GM11168 (cell line): ENCODE results near the gene ISM2.

ENCODE experiments used
- in situ Hi-C: fragments of 300-500 bp; cut with MboI; formaldehyde crosslinking; loops from one replicate; pipeline ENCODE4 v1.12.0; 2022; ENCODE audit warnings: low sequenced_read_pairs; ENCODE audit not compliant: unreplicated experiment

ISM2 gene

DNA sequence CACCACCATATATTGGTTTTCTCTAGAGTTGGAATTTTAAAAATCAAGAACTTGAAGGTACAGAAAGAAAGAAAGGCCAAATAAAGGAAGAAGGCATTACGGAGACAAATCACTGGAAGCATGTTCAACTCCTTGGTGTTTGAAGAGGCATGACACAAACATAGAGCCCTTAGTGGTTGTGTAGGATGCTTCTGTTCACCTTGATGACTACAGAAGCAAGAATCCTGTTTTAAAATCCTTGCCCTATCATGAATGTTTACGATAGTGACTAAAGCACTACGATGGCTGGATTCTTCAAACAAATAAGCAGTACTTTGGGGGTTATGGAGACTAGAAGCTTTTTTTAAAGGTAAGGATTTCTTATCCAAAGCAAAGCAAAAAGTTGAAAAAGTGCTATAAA, 10.3 kb upstream of the ISM2 start:
- in situ Hi-C loops, result no loop called here

DNA sequence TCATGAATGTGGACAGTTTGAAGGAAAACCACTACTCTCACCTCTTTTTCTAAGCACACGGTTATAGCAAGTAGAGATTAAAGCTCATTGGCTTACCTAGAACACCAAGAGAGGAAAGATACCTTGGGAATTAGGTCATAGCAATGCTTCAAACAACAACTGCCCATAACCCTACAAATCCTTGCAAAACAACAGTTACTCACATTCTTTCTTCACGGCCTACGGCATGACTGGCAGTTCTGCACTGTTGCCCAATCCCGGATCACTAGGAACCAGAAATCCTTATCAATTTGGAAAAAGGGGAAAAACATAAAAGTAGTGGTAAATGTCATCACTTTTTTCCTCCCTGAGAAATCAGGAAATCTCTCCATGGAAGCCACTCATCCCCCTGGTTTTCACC, 9.6 kb upstream of the ISM2 start:
- in situ Hi-C loops, result no loop called here

DNA sequence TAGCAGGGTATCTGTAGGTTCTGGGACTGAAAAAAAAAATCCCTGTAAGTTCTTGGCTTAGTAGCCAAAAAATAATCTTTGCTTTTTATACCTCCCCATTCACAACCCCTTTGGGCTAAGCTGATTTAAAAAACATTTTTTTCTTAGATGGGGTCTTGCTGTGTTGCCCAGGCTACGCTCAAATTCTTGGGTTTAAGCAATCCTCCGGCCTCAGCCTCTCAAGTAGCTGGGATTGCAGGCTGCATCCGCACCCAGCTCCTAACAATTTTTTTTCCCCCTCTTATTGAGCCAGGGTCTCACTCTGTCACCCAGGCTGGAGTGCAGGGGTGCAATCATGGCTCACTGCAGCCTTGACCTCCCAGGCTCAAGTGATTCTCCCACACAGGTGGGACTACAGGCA, 9.1 kb upstream of the ISM2 start:
- in situ Hi-C loops, result no loop called here

DNA sequence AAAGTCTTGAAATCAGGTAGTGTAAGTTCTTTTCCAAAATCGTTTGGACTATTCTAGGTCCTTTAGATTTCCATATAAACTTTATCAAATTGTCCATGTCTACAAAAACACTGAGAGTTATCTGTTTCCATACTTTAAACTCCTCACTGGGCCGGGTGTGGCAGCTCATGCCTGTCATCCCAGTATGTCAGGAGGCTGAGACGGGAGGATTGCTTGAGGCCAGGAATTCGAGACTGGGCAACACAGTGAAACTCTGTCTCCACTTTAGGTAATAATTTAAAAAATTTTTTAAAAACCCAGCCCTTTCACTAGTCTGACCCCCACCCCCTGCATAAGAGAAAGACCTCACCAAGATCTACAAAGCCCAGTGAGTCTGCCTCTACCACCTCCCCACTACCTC, 6.4 kb upstream of the ISM2 start:
- in situ Hi-C loops, result no loop called here

DNA sequence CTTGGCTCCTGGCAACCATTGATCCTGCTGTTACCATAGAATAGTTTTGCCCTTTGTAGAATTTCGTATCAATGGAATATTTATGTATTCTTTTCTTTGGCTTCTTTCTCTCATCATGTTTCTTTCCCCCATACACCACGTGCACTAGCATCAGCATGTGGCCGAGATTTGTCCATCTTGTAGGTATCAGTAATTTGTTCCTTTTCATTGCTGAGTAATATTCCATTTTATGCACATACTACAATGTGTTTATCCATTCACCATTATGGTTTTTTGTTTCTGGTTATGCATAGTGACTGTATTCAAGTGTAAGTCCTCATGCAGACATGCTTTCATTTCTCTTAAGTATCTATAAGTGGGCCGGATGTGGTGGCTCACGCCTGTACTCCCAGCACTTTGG, 4.5 kb upstream of the ISM2 start:
- in situ Hi-C loops, result no loop called here

DNA sequence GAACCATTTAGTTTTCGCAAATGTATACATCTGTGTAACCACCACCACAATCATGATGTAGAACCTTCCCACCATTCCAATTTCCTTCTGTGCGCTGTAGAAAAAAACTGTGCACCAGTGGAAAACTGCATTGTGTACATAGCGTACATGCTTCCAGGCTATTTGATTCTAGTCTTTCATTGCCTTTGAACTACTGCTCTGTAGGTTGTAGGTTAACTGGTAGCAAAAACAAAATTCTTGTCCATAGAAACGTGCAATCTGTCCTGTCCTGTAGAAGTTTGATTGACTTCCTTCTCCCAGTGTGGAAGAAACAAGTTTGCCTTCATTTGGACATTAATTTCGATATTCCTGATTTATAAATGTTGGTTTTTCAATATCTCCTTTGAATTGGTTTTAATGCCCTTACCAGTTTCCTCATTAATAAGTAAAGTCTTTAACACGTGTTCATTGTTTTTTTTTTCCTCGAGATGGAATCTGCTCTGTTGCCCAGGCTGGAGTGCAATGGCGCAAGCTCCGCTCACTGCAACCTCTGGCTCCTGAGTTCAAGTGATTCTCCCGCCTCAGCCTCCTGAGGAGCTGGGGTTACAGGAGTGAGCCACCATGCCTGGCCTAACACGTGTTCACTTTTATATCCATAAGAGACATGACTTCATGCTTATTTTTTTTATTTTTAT, 3.6 kb upstream of the ISM2 start:
- in situ Hi-C loops, result no loop called here

DNA sequence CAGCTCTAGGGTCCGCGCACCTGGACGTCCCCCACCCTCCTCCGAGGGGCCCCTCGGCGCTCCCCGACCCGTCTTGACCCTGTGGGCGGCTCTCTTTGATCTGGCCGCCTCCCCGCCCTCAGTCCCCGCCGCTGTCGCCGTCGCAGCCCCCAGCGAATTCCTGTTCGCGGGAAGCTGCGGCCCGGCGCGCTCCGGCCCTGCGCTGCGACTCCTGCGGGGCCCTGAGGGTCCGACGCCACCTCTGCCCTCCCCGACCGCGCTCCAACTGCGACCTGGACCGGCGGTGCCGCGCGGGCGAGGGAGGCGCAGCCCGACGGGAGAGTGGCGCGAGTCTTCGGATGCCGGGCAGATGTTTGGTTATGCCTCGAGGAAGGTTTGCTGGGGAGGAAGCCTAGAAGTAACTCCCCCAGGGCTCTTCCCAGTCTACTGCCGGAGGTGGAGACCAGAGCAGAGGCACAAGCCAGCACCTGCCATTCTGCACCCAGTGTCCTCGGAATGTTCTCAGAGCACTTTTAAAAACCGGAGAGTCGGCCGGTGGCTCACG, 440 bp upstream of the ISM2 start:
- in situ Hi-C loops, result no loop called here

DNA sequence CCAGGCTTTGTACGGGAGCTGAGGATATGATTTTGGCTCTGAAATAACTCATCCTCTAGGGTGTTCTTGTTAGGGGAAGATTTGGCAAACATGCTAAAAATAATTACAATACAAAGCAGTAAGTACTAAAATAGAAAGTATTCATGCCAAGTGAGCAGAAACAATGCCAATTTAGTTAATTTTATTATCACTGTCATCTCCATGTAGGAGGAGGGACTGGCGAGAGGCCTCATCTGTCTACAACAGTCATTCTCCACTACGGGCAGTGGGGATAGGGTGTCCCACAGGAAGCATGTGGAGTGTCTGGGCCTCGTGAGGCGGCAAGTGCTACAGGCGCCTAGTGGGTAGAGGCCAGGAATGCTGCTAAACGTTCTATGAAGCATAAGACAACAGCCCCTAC, 3.3 kb downstream of the ISM2 start:
- in situ Hi-C loops, result no loop called here

DNA sequence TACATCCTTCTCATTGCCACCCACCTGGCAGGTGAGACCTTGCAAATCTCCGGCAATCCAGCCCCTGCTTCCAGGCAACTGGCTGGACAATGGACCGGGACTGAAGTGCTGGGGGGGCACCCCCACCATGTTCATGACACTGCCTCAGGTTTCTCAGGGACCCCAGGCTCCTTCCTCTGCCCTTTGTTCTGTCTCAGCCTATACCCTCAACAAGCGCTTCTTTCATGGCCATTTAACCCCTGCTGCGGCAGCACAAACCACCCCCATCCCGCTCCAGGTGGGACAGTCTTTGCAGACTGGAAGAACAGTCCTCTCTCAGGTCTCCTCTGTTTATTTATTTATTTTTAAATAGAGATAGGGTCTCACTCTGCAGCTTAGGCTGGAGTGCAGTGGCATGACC, 7.6 kb downstream of the ISM2 start:
- in situ Hi-C loops, result no loop called here

DNA sequence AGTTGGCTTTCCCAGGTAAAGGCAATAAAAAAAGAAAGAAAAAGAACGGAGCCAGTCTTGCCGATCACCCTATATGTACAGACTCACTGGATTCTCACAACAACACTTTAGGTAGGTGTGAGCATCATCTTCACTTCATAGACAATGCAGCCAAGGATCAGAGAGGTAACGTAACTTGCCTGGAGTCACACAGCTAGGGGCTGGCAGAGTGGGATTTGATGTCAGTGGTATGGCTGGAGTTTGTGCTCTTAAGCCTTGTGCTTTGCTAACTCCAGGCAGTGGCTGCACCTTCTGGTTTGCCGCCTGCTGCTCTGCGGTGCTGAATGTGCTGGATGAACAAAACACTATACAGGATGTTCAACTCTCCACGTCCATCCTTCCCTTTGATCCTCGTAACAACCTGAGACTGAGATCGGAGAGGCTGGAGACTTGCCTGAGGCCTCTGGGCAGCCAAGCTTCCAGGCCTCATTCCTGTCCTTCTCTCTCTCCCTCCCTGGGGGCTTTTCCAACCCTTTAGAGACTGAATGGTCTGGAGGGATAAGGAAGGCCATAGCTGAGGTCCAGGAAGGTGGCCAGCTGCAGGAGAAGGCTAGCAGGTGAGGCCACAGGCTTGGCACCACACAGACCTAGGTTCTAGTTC, 8.1 kb downstream of the ISM2 start:
- in situ Hi-C loops, result no loop called here

DNA sequence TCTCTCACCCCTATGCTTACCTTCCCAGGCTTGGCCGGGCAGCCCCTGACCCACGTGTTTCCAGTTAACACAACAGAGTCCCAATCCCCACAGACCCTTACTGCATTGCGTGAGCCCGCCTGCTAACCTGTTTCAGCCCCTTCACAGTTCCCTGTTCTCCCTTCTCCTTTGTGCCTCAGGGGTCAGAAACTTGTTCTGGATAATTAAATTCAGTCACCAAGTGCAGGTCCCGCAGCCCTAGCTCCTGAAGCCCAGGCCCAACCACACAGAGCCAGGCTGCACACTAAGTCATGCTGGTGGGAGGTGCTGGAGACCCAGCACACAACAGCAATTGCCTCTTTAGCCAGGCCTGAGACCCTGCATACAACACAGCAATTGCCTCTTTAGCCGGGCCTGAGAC, 9.6 kb downstream of the ISM2 start:
- in situ Hi-C loops, result no loop called here

DNA sequence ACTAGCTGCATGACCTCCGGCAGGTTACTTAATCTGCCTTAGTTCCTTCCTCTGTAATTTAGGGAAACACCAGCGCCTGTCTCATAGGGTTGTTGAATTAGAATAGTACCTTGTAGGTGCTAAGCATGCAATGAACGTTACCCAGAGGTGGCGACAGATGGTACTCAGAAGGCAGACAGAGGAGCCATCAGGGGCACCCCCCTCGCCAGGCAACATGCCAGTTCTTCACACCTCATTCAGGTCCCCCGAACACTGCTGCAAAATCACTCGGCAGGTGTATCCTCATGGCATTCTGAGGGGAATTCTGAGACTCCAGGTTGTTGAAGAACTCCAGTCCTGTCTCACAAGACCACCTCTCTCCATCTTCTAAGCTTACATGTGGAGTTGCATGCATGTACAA, 10.1 kb downstream of the ISM2 start:
- in situ Hi-C loops, result no loop called here

DNA sequence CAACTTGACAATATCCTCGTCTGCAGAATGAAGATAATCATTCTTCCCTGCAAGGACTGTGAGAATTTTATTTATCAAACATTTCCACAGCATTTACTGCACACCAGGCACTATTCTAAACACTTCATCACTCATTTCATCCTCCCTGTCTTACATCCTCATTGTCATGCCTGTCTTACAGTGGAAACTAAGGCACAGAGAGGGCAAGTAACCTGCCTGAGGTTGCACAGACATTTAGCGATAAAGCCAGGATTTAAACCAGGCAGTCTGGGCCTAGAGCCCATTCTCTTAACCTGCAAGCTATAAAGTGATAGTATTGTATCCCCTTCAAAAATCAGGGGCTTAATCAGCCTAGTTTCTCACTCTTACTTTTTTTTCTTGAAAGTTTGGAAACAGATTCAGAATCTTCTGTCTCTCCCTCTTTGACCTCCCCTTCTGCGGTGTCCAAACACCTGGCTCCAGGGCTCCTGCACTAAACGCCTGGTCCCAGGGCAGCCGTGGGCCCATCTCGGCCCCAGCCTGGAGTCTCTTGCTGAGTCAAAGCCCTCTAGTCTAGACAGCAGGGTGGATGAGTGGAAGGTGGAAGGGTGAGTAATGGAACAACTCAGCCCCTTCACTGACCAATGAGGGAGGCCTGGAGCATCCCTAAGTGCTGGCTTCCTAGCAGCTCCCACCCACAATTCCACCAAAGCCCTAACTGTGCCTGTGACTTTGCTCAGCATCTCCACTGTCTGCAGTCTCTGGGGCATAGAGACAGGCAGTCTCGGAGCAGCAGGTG, 12.5 kb downstream of the ISM2 start:
- in situ Hi-C loops, result no loop called here

DNA sequence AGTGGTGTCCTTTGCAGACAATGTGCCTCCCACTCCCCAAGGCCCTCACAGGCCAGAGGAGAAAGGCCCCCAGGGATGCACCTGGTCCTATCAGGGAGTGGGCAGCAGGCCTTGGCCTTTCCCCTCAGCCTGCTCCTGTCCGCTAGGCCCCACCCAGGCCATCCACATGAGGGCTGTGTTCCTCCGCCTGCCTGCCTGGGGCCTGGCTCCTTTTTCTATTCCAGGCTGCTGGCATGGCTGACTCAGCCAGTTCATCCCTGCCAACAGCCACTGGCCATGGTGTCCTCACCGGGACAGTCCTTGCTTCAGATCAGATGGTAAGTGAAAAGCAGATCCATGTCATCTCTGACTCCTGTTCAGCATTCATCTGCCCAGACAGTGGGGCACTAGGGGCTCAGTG, 13.4 kb downstream of the ISM2 start:
- in situ Hi-C loops, result no loop called here

DNA sequence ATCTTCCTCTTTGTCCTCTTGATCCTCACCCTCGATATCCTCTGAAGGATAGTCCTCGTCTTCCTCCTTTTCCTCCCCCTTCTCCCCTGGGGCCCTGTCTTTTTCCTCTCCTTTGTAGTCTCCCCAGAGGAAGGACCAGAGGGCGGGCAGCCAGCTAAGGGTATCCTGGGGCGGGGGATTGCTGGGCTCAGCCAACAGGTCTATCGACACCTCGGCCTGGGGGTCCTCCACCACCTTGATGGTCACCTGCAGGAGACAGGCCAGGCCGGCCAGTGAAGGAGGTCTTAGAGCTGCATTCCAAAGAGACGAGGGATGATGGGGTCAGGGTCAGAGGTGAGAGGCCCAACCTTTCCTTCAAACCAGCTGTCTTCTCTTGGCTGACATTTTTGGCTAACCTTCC, 16.2 kb downstream of the ISM2 start:
- in situ Hi-C loops, result no loop called here

DNA sequence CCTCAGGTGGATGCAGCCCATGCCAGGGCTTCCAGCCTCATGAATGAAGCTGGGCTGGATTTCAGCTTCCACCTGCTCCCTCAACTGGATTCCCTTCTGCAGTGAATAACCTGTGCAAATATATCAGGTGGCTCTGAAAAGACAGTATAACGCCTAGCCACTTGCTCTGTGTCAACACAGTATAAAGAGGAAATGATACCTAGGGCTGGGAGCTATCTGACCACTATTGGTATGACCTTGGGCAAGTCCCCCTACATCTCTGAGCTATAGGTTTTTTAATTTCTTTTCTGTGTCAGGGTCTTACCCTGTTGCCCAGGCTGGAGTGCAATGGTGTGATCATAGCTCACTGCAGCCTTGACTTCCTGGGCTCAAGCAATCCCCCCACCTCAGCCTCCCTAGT, 19.8 kb downstream of the ISM2 start:
- in situ Hi-C loops, result no loop called here

DNA sequence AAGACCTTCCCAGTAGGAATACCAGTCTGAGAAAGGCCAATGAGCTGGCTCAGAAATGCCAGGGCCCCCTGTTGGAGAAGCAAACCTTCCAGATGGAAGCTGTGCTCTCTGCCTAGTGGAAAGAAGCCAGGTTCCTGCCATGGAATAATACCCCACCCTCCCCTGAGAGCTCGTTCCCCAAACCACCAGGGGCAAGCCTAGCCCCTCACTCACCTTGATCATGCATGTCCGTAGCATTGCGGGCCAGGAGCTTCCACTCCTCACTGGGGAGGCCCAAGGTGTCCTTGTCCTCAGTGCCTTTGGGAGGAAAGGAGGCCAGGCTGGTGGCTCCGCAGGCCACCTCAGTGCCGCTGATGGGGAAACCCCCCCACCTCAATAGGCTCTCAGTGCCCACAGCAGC, 20.6 kb downstream of the ISM2 start:
- in situ Hi-C loops, result no loop called here

DNA sequence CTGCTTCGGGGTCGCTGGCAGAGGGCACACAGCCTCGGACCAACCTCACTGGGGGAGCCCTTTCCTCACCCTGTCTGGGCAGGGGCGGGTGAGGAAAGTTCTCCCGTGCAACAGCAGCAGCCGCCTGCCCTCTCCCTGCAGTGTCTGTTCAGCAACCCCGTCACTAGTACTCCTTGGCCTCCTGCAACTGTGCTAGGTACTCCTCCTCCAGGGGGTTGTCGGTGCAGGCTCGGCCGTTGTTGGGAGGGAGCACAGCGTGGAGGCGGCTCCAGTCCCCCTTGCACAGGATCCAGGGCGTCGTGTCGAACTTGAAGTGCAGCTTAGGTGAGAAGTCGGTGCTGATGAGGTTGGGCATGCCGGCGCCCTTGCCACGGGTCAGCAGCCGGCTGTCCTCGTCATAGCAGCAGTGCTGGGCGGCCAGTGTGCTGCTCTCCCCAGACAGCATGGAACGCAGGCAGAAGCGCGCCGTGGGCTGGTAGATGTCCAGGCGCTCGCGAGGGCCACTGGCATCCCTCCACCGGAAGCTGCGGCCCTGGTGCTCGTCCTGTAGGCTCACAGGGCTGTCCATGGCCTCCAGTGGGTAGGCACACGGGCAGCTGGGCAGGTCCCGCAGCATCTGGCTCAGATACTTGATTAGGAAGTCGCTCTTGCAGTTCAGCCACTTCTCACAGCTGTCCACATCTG, 23.0 kb downstream of the ISM2 start:
- in situ Hi-C loops, result no loop called here

DNA sequence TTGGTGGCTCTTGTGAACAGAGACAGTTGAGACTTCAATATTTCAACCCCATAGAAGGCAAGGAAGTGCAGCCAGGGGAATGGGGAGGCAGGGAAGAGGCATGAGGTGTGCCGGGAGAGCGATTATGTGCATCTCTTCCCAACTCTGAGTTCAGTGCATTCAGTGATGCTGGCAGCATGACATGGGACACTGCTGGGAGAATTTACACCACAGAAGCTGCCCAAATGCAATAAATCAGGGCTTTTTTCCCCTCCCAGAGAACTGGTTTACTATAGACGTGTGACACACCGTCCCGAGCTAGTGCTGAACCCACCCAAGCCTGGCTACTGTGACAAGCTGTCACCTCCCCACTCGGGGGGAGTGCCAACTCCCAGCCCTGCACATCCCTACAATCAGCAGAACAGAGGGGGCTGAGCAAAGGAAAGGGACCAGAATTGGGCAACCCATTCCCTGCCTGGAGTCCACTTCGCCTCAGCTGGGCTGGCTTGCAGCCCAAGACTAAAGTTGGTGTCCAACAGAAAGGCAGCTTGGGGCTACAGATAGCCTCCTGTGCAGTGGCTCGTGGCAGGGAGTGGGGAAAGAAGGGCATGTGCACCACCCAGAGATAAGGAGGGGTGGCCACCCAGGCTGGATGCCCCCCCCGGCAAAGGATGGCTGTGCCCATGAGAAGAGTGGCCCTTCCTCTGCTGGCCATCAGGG, 24.0 kb downstream of the ISM2 start:
- in situ Hi-C loops, result no loop called here

DNA sequence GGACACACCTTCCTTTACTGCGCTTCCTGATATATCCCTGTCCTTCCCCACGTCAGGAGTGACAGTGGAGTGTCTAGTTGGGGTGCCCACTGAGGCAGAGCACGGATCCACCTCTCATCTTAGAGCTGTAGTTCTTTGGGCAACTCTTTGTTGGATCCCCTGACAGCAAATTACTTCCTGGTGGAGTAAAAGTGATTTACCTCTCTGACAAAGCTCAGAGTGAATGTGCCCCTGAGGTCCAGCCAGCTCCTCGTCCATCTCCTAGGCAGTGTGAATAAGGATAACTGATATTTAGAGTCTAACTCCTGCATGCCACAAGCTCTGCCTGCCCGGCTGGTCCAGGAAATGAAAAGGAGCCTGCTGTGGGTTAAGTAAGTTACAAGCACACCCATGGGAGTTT, 24.7 kb downstream of the ISM2 start:
- in situ Hi-C loops, result no loop called here
